ENCODE data around the gene SPAG4. TPM values are rescaled to one million over a fixed set of nuclear protein-coding genes. Genes with fewer than 3 reads are reported as not detected.
A peak's percentile ranks its signal among the peaks of the same experiment; 100 is the strongest.

SPAG4 gene
- total RNA-seq, 1 donor from 2014 or later = 4.2 TPM

DNA sequence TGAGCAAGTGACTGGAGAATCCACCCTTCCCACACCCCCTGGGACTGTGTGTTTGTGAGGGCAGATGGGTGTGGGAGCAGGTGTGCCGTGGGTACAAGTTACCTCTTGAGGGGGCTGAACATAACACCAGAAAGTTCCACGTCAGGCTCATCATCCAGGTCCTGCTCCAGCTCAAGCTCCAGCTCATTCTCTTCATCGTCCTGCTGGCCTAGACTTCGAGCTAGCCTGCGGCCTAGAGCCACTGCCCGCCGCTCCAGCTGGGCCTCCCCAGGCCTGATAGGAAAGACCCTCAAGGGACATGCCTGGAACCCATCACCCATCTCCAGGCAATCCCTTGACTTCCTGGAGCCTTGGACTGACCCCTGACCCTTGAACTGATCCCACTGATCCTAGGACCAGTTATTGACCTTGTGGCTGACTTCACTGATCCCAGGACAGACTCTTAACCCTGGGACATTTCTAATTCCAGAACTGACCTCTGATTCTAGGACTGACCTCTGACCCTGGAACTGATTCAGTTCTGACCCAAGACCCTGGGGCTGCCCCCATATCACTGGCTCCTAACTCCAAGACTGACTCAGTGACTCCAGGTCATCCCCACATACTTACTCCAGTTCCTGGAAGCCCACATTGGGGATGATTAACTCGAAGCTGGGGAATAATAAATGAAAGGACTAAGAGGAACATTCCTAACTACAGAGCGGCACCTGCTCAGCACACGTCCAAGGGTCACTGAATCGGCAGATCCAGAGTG is 11.8 kb upstream of the SPAG4 start:
- Histone ChIP-seq H3K27ac (no peak overlapping the region), H3K4me1 (peaks cover 20% of the 10 kb centered on the region), H3K9me3 (no peaks in the 10 kb centered on the region), H3K27me3 (ENCODE audit: low read depth) (peaks cover 28% of the 10 kb centered on the region), H3K4me3 (no peak overlapping the region), H3K36me3 (no peaks in the 10 kb centered on the region)
- intact Hi-C loops (cut with DNase I) = no loop called here
- no peak for DNase-seq
- TF ChIP-seq, protein P1, sequence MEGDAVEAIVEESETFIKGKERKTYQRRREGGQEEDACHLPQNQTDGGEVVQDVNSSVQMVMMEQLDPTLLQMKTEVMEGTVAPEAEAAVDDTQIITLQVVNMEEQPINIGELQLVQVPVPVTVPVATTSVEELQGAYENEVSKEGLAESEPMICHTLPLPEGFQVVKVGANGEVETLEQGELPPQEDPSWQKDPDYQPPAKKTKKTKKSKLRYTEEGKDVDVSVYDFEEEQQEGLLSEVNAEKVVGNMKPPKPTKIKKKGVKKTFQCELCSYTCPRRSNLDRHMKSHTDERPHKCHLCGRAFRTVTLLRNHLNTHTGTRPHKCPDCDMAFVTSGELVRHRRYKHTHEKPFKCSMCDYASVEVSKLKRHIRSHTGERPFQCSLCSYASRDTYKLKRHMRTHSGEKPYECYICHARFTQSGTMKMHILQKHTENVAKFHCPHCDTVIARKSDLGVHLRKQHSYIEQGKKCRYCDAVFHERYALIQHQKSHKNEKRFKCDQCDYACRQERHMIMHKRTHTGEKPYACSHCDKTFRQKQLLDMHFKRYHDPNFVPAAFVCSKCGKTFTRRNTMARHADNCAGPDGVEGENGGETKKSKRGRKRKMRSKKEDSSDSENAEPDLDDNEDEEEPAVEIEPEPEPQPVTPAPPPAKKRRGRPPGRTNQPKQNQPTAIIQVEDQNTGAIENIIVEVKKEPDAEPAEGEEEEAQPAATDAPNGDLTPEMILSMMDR (IDR thresholded peaks at IDR 0.05) = no peak
- ATAC-seq = no peak

DNA sequence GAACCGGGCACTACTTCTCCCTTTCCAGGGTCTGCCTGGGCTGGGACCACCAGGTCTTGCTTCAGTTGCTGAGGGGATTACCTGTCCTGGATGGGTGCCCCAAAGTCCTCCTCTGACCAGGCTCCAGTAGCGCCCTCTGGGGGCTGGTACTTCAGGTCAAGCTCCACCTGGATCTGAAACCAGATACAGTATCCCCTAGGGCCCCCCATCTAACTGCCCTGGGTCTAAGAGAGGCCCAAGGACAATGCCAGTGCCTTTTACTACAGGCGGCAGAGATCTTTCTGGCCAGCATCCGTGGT is 11.2 kb upstream of the SPAG4 start:
- intact Hi-C loops (cut with DNase I) = no loop called here
- no peak for DNase-seq
- Histone ChIP-seq H3K4me3 (no peak overlapping the region), H3K27me3 (ENCODE audit: low read depth) (peaks cover 28% of the 10 kb centered on the region), H3K36me3 (no peaks in the 10 kb centered on the region), H3K4me1 (peaks cover 20% of the 10 kb centered on the region), H3K9me3 (no peaks in the 10 kb centered on the region), H3K27ac (no peak overlapping the region)
- no peak for ATAC-seq
- TF ChIP-seq, protein P1 (IDR thresholded peaks at IDR 0.05) = no peak

DNA sequence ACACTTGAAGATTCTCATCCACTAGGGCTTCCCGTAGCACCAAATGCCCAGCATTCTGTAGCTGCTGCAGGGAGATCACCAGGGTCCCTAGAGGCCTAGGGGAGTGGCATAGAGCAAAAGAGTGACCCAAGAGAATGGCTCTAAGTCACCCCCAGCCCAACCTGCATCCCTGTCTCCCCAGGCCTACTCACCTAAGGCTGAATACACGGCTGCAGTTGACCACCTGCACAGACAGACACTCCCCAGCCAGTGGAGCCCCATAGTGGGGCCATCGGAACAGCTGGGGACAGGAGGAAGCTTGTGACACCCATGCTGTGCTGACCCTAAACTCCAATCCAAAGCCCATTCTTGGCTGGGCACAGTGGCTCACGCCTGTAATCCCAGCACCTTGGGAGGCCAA is 9.5 kb upstream of the SPAG4 start:
- TF ChIP-seq, protein P1 (IDR thresholded peaks at IDR 0.05) = no peak
- no peak for ATAC-seq
- Histone ChIP-seq H3K4me1 (peaks cover 12% of the 10 kb centered on the region), H3K27ac (no peak overlapping the region), H3K9me3 (no peaks in the 10 kb centered on the region), H3K27me3 (ENCODE audit: low read depth) (peaks cover 14% of the 10 kb centered on the region), H3K36me3 (no peaks in the 10 kb centered on the region), H3K4me3 (no peak overlapping the region)
- intact Hi-C loops (cut with DNase I) = no loop called here
- DNase-seq = no peak

GRCh38 chr20:35607003-35607735 is 8.5 kb upstream of the SPAG4 start:
- H3K27me3 ChIP-seq (ENCODE audit: low read depth) = peaks cover 4% of the 10 kb centered on the region
- intact Hi-C loops (cut with DNase I) = no loop called here
- ATAC-seq = peak; percentile 45 to 64
- no peak overlapping the region for H3K4me3 ChIP-seq
- TF ChIP-seq, protein P1 (IDR thresholded peaks at IDR 0.05) = no peak
- no peaks in the 10 kb centered on the region for H3K9me3 ChIP-seq
- no peak overlapping the region for H3K27ac ChIP-seq
- H3K4me1 ChIP-seq = peaks cover 1% of the 10 kb centered on the region
- DNase-seq = peak; percentile 76
- no peaks in the 10 kb centered on the region for H3K36me3 ChIP-seq

- DNase-seq = no peak
- no peaks in the 10 kb centered on the region for H3K4me1 ChIP-seq
- TF ChIP-seq, protein P1 (IDR thresholded peaks at IDR 0.05) = no peak
- intact Hi-C loops (cut with DNase I) = no loop called here
- no peaks in the 10 kb centered on the region for H3K36me3 ChIP-seq
- no peaks in the 10 kb centered on the region for H3K9me3 ChIP-seq
- no peak overlapping the region for H3K27ac ChIP-seq
- ATAC-seq = no peak
- H3K4me3 ChIP-seq = no peak overlapping the region
- no peaks in the 10 kb centered on the region for H3K27me3 ChIP-seq (ENCODE audit: low read depth)
These were observed 4.7 kb upstream of the SPAG4 start for GRCh38 chr20:35610833-35611427.

Data from lower lobe of right lung (tissue), 2 donors.